GOT3 (cell line): ENCODE results near the gene NEU3.

Experiments used
- DNase-seq: peaks from one replicate; lab custom pipeline; 2025; ENCODE audit warnings: mixed read lengths; lab: John Stamatoyannopoulos, UW

NEU3 gene

GRCh38 chr11:75063741-75064314 is 75.1 kb downstream of the NEU3 start:
- DNase-seq, result no peak

GRCh38 chr11:75066061-75066460 is 77.3 kb downstream of the NEU3 start:
- no peak for DNase-seq
